MM.1S (cell line): ENCODE results near the gene SHKBP1.

ENCODE experiments used
- DNase-seq: peaks from one replicate; pipeline ENCODE4 v3.0.0-alpha.2; 2015
- H2AFZ ChIP-seq: fragments of 300-600 bp; sonication (generic); 2 replicates; pipeline ENCODE4 v1.6.0; 2016; ENCODE audit warnings: antibody characterized with exemption, low read length
- H3F3A ChIP-seq: fragments of 300-600 bp; sonication (generic); 2 replicates; pipeline ENCODE4 v1.6.1; 2016; ENCODE audit warnings: mild to moderate bottlenecking, antibody characterized with exemption, low read length, moderate library complexity, mixed read lengths; ENCODE audit not compliant: insufficient read depth
- H3K27ac ChIP-seq: fragments of 300-600 bp; sonication (generic); 2 replicates; pipeline ENCODE4 v1.5.1; 2016; ENCODE audit warnings: mild to moderate bottlenecking, low read length
- H3K27me3 ChIP-seq: fragments of 300-600 bp; sonication (generic); replicated peaks from 2 replicates; pipeline ENCODE4 v1.6.0; 2016; ENCODE audit warnings: low read length; ENCODE audit not compliant: insufficient read depth
- H3K36me3 ChIP-seq: fragments of 300-600 bp; sonication (generic); replicated peaks from 2 replicates; pipeline ENCODE4 v1.6.1; 2016; ENCODE audit warnings: mild to moderate bottlenecking, low read length, mixed read lengths; ENCODE audit not compliant: insufficient read depth
- H3K4me1 ChIP-seq: fragments of 300-600 bp; sonication (generic); 2 replicates; pipeline ENCODE4 v1.6.1; 2016; ENCODE audit warnings: low read length, mixed read lengths
- H3K4me2 ChIP-seq: fragments of 300-600 bp; sonication (generic); 2 replicates; pipeline ENCODE4 v1.6.0; 2016; ENCODE audit warnings: low read depth, low read length
- H3K4me3 ChIP-seq: fragments of 300-600 bp; sonication (generic); 2 replicates; pipeline ENCODE4 v1.5.1; 2016; ENCODE audit warnings: low read length, mixed read lengths
- H3K79me2 ChIP-seq: fragments of 300-600 bp; sonication (generic); 2 replicates; pipeline ENCODE4 v1.6.1; 2016; ENCODE audit warnings: mixed run types, low read length, mixed read lengths
- H3K9ac ChIP-seq: fragments of 300-600 bp; sonication (generic); 2 replicates; pipeline ENCODE4 v1.6.1; 2016; ENCODE audit warnings: low read length, mixed read lengths
- H3K9me2 ChIP-seq: fragments of 300-600 bp; sonication (generic); replicated peaks from 2 replicates; pipeline ENCODE4 v1.6.1; 2016; ENCODE audit warnings: mild to moderate bottlenecking, low read length, mixed read lengths; ENCODE audit not compliant: insufficient read depth
- H3K9me3 ChIP-seq: fragments of 300-600 bp; sonication (generic); replicated peaks from 2 replicates; pipeline ENCODE4 v1.6.1; 2016; ENCODE audit warnings: mild to moderate bottlenecking, low read length, mixed read lengths; ENCODE audit not compliant: insufficient read depth
- H4K20me1 ChIP-seq: fragments of 300-600 bp; sonication (generic); 2 replicates; pipeline ENCODE4 v1.6.1; 2016; ENCODE audit warnings: mild to moderate bottlenecking, low read length, moderate library complexity, mixed read lengths; ENCODE audit not compliant: insufficient read depth
- EZH2 ChIP-seq: fragments of 300-600 bp; sonication (generic); optimal IDR thresholded peaks from 2 replicates; pipeline ENCODE3; 2017; ENCODE audit warnings: low read depth, mild to moderate bottlenecking, antibody characterized with exemption, low read length, mixed read lengths
- EZH2phosphoT487 ChIP-seq: fragments of 300-600 bp; sonication (generic); IDR thresholded peaks from 2 replicates; pipeline ENCODE4 v1.6.1; 2018; ENCODE audit warnings: antibody characterized with exemption, low read length
- TF ChIP-seq, protein P1 (sequence below): fragments of 300-600 bp; sonication (generic); IDR thresholded peaks from 2 replicates; pipeline ENCODE4 v1.5.1; 2016; ENCODE audit warnings: antibody characterized with exemption, low read length, mixed read lengths

SHKBP1 gene

GRCh38 chr19:40582467-40582866, 5.8 kb downstream of the SHKBP1 start:
- H3K36me3 ChIP-seq: no peaks in the 10 kb centered on the region
- H3K79me2 ChIP-seq: peaks cover 1% of the 10 kb centered on the region; the same call in 1 of the 2 replicates
- H3K27ac ChIP-seq: no peak overlapping the region
- no peak overlapping the region for H2AFZ ChIP-seq
- peaks cover 1% of the 10 kb centered on the region for H3K4me1 ChIP-seq
- no peak overlapping the region for H3K4me2 ChIP-seq
- no peak overlapping the region for H3K9ac ChIP-seq
- H3K27me3 ChIP-seq: no peaks in the 10 kb centered on the region
- H3K9me3 ChIP-seq: no peaks in the 10 kb centered on the region
- no peak overlapping the region for H3K4me3 ChIP-seq
- DNase-seq: no peak
- H3F3A ChIP-seq: no peaks in the 10 kb centered on the region
- TF ChIP-seq EZH2phosphoT487: no peak
- TF ChIP-seq EZH2: no peak
- TF ChIP-seq, protein P1, sequence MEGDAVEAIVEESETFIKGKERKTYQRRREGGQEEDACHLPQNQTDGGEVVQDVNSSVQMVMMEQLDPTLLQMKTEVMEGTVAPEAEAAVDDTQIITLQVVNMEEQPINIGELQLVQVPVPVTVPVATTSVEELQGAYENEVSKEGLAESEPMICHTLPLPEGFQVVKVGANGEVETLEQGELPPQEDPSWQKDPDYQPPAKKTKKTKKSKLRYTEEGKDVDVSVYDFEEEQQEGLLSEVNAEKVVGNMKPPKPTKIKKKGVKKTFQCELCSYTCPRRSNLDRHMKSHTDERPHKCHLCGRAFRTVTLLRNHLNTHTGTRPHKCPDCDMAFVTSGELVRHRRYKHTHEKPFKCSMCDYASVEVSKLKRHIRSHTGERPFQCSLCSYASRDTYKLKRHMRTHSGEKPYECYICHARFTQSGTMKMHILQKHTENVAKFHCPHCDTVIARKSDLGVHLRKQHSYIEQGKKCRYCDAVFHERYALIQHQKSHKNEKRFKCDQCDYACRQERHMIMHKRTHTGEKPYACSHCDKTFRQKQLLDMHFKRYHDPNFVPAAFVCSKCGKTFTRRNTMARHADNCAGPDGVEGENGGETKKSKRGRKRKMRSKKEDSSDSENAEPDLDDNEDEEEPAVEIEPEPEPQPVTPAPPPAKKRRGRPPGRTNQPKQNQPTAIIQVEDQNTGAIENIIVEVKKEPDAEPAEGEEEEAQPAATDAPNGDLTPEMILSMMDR: no peak
- H4K20me1 ChIP-seq: no peaks in the 10 kb centered on the region
- no peaks in the 10 kb centered on the region for H3K9me2 ChIP-seq

DNA sequence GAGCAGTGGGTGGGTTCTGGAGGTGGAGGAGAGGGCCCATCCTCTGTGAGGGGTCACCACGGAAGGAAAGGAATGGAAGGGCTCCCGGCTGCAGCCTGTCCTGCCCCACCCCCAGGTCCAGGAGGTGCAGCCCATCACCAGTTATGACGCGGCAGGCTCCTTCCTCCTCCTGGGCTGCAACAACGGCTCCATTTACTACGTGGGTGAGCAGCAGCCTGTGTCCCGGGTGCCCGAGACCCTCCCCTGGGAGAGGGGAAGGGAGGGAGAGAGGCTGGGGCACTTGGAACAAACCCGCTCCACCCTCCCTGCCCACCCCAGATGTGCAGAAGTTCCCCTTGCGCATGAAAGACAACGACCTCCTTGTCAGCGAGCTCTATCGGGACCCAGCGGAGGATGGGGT, 6.6 kb downstream of the SHKBP1 start:
- no peaks in the 10 kb centered on the region for H4K20me1 ChIP-seq
- H3K9me2 ChIP-seq: no peaks in the 10 kb centered on the region
- no peak overlapping the region for H3K9ac ChIP-seq
- no peak for DNase-seq
- H2AFZ ChIP-seq: no peak overlapping the region
- no peaks in the 10 kb centered on the region for H3K79me2 ChIP-seq
- no peaks in the 10 kb centered on the region for H3K9me3 ChIP-seq
- H3K27me3 ChIP-seq: no peaks in the 10 kb centered on the region
- no peak overlapping the region for H3K4me2 ChIP-seq
- no peaks in the 10 kb centered on the region for H3K36me3 ChIP-seq
- no peaks in the 10 kb centered on the region; the same call in 1 of the 2 replicates for H3K4me1 ChIP-seq
- H3F3A ChIP-seq: no peaks in the 10 kb centered on the region
- TF ChIP-seq, protein P1: no peak
- TF ChIP-seq EZH2: no peak
- no peak for TF ChIP-seq EZH2phosphoT487
- no peak overlapping the region for H3K27ac ChIP-seq
- H3K4me3 ChIP-seq: no peak overlapping the region

- H3K9ac ChIP-seq: no peak overlapping the region
- no peak overlapping the region for H3K27ac ChIP-seq
- no peak overlapping the region for H3K4me3 ChIP-seq
- no peaks in the 10 kb centered on the region for H3K9me2 ChIP-seq
- TF ChIP-seq, protein P1: no peak; the same call in 1 of the 2 replicates
- TF ChIP-seq EZH2: no peak
- no peak for TF ChIP-seq EZH2phosphoT487
- H3K27me3 ChIP-seq: no peaks in the 10 kb centered on the region
- H4K20me1 ChIP-seq: no peaks in the 10 kb centered on the region
- H3K4me1 ChIP-seq: no peaks in the 10 kb centered on the region; the same call in 1 of the 2 replicates
- DNase-seq: no peak
- no peak overlapping the region for H2AFZ ChIP-seq
- H3K9me3 ChIP-seq: no peaks in the 10 kb centered on the region
- no peaks in the 10 kb centered on the region for H3F3A ChIP-seq
- no peaks in the 10 kb centered on the region for H3K36me3 ChIP-seq
- no peaks in the 10 kb centered on the region for H3K79me2 ChIP-seq
- no peak overlapping the region for H3K4me2 ChIP-seq
Measured at GRCh38 chr19:40584007-40584406, 7.3 kb downstream of the SHKBP1 start.
